Measurements from ENCODE around the gene OR52B2. TPM values are rescaled to one million over a fixed set of nuclear protein-coding genes. Genes with fewer than 3 reads are reported as not detected.

The OR52B2 gene
- total and polyA plus RNA-seq, 2 of the 8 experiments (the other 6 are each of a cell fraction or from before 2014, with no cell fraction given): 0.15 TPM; not detected in 1

DNA sequence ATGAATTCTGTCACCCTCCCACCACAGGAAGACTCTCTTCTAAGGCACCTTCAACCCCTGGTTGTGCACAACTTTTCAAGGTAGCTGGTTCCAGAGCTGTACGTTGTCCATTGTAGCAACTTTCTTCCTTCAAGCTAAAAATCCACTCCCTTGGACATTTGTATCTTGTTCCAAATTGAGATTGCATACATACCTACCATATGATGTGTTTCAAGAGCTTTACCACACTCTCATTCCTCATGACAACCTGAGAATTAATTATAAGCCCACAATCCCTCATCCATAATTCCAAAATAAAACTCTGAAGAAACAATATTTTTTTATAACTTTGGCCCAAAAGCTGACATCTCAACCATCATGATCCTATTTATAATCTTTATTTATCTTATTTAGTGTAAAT, 31.9 kb upstream of the OR52B2 start (continued):
- TF ChIP-seq, protein P1, sequence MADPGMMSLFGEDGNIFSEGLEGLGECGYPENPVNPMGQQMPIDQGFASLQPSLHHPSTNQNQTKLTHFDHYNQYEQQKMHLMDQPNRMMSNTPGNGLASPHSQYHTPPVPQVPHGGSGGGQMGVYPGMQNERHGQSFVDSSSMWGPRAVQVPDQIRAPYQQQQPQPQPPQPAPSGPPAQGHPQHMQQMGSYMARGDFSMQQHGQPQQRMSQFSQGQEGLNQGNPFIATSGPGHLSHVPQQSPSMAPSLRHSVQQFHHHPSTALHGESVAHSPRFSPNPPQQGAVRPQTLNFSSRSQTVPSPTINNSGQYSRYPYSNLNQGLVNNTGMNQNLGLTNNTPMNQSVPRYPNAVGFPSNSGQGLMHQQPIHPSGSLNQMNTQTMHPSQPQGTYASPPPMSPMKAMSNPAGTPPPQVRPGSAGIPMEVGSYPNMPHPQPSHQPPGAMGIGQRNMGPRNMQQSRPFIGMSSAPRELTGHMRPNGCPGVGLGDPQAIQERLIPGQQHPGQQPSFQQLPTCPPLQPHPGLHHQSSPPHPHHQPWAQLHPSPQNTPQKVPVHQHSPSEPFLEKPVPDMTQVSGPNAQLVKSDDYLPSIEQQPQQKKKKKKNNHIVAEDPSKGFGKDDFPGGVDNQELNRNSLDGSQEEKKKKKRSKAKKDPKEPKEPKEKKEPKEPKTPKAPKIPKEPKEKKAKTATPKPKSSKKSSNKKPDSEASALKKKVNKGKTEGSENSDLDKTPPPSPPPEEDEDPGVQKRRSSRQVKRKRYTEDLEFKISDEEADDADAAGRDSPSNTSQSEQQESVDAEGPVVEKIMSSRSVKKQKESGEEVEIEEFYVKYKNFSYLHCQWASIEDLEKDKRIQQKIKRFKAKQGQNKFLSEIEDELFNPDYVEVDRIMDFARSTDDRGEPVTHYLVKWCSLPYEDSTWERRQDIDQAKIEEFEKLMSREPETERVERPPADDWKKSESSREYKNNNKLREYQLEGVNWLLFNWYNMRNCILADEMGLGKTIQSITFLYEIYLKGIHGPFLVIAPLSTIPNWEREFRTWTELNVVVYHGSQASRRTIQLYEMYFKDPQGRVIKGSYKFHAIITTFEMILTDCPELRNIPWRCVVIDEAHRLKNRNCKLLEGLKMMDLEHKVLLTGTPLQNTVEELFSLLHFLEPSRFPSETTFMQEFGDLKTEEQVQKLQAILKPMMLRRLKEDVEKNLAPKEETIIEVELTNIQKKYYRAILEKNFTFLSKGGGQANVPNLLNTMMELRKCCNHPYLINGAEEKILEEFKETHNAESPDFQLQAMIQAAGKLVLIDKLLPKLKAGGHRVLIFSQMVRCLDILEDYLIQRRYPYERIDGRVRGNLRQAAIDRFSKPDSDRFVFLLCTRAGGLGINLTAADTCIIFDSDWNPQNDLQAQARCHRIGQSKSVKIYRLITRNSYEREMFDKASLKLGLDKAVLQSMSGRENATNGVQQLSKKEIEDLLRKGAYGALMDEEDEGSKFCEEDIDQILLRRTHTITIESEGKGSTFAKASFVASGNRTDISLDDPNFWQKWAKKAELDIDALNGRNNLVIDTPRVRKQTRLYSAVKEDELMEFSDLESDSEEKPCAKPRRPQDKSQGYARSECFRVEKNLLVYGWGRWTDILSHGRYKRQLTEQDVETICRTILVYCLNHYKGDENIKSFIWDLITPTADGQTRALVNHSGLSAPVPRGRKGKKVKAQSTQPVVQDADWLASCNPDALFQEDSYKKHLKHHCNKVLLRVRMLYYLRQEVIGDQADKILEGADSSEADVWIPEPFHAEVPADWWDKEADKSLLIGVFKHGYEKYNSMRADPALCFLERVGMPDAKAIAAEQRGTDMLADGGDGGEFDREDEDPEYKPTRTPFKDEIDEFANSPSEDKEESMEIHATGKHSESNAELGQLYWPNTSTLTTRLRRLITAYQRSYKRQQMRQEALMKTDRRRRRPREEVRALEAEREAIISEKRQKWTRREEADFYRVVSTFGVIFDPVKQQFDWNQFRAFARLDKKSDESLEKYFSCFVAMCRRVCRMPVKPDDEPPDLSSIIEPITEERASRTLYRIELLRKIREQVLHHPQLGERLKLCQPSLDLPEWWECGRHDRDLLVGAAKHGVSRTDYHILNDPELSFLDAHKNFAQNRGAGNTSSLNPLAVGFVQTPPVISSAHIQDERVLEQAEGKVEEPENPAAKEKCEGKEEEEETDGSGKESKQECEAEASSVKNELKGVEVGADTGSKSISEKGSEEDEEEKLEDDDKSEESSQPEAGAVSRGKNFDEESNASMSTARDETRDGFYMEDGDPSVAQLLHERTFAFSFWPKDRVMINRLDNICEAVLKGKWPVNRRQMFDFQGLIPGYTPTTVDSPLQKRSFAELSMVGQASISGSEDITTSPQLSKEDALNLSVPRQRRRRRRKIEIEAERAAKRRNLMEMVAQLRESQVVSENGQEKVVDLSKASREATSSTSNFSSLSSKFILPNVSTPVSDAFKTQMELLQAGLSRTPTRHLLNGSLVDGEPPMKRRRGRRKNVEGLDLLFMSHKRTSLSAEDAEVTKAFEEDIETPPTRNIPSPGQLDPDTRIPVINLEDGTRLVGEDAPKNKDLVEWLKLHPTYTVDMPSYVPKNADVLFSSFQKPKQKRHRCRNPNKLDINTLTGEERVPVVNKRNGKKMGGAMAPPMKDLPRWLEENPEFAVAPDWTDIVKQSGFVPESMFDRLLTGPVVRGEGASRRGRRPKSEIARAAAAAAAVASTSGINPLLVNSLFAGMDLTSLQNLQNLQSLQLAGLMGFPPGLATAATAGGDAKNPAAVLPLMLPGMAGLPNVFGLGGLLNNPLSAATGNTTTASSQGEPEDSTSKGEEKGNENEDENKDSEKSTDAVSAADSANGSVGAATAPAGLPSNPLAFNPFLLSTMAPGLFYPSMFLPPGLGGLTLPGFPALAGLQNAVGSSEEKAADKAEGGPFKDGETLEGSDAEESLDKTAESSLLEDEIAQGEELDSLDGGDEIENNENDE (IDR thresholded peaks at IDR 0.05; ENCODE audit: insufficient replicate concordance, low read length): no peak
- TF ChIP-seq RAD21 (IDR thresholded peaks at IDR 0.05 in 1 of 2, conservative IDR thresholded peaks at IDR 0.05 in 1 of 2; ENCODE audit: low read depth in 2 of 2, low read length in 2 of 2) (no peak), RFX5 (IDR thresholded peaks at IDR 0.05; ENCODE audit: borderline replicate concordance, low read depth, low read length) (no peak), RNF2 (IDR thresholded peaks at IDR 0.05; ENCODE audit: borderline replicate concordance, low read depth, low read length, missing control alignments, poor library complexity, severe bottlenecking) (no peak), BACH1 (IDR thresholded peaks at IDR 0.05; ENCODE audit: low read length) (no peak), TAF1 (IDR thresholded peaks at IDR 0.05; ENCODE audit: low read depth, low read length) (no peak), TAF7 (optimal IDR thresholded peaks at IDR 0.05; ENCODE audit: borderline replicate concordance, low read depth, low read length) (no peak), SP1 (IDR thresholded peaks at IDR 0.05; ENCODE audit: low read depth, low read length) (no peak), KDM4A (IDR thresholded peaks at IDR 0.05; ENCODE audit: low read depth, low read length, severe bottlenecking) (no peak), NRF1 (IDR thresholded peaks at IDR 0.05; ENCODE audit: low read depth, low read length) (no peak)
- TF ChIP-seq, protein P2, sequence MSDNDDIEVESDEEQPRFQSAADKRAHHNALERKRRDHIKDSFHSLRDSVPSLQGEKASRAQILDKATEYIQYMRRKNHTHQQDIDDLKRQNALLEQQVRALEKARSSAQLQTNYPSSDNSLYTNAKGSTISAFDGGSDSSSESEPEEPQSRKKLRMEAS (IDR thresholded peaks at IDR 0.05): no peak
